ENCODE data around the gene FLACC1.

- TF ChIP-seq CTCF (IDR thresholded peaks at IDR 0.05; ENCODE audit: control extremely low read depth in 1 of 3, insufficient read depth in 1 of 3, low read depth in 1 of 3, low read length in 3 of 3) (no peak), EP300 (IDR thresholded peaks at IDR 0.05; ENCODE audit: borderline replicate concordance in 1 of 2, low read depth in 2 of 2, low read length in 2 of 2) (no peak), SP1 (IDR thresholded peaks at IDR 0.05; ENCODE audit: low read depth, low read length) (no peak), RNF2 (IDR thresholded peaks at IDR 0.05; ENCODE audit: borderline replicate concordance, low read depth, low read length, missing control alignments, poor library complexity, severe bottlenecking) (no peak), CREB1 (IDR thresholded peaks at IDR 0.05) (no peak), POLR2AphosphoS5 (IDR thresholded peaks at IDR 0.05; ENCODE audit: low read depth, low read length) (no peak), MAX (IDR thresholded peaks at IDR 0.05) (no peak)
These were observed 83.7 kb downstream of the FLACC1 start for GRCh38 chr2:201273330-201273983.

Measured in H1 (cell line).